Neural cell (in vitro differentiated cells): ENCODE measurements around the gene RTTN. TPM values are rescaled to one million over a fixed set of nuclear protein-coding genes. Genes with fewer than 3 reads are reported as not detected.

Experiments
- H2AFZ ChIP-seq: fragments of 200-600, 300-800 bp; sonication (generic), shearing (Covaris generic); 2 replicates; pipeline ENCODE4 v1.6.0; 2014; ENCODE audit warnings: low read depth, mild to moderate bottlenecking, antibody characterized with exemption, low read length, moderate library complexity
- H3F3A ChIP-seq: fragments of 200-600 bp; shearing (Covaris generic); 2 replicates; pipeline ENCODE4 v1.6.1; 2016; ENCODE audit warnings: mild to moderate bottlenecking, moderate library complexity, mixed read lengths, antibody characterized with exemption, low read length; ENCODE audit not compliant: insufficient read depth, poor library complexity, severe bottlenecking
- H3K27ac ChIP-seq: fragments of 200-600, 300-800 bp; sonication (generic), shearing (Covaris generic); 2 replicates; pipeline ENCODE4 v1.5.1; 2014; ENCODE audit warnings: mild to moderate bottlenecking, low read length, moderate library complexity
- H3K27me3 ChIP-seq: fragments of 300-800, 200-600 bp; sonication (generic), shearing (Covaris generic); 2 replicates; pipeline ENCODE4 v1.6.0; 2014; ENCODE audit warnings: mild to moderate bottlenecking, low read depth, low read length, moderate library complexity; ENCODE audit not compliant: insufficient read depth
- H3K36me3 ChIP-seq: fragments of 300-800, 200-600 bp; sonication (generic), shearing (Covaris generic); 2 replicates; pipeline ENCODE4 v1.5.1; 2014; ENCODE audit warnings: mild to moderate bottlenecking, antibody characterized with exemption, low read length, moderate library complexity; ENCODE audit not compliant: insufficient read depth
- H3K4me2 ChIP-seq: fragments of 300-800, 200-600 bp; sonication (generic), shearing (Covaris generic); 2 replicates; pipeline ENCODE4 v1.6.0; 2014; ENCODE audit warnings: mild to moderate bottlenecking, low read length
- H3K4me3 ChIP-seq: fragments of 300-800, 200-600 bp; sonication (generic), shearing (Covaris generic); 2 replicates; pipeline ENCODE4 v1.5.1; 2014; ENCODE audit warnings: mild to moderate bottlenecking, low read length, moderate library complexity
- H3K79me2 ChIP-seq: fragments of 200-600 bp; shearing (Covaris generic); replicated peaks from 2 replicates; pipeline ENCODE4 v1.6.0; 2014; ENCODE audit warnings: mild to moderate bottlenecking, low read length, moderate library complexity; ENCODE audit not compliant: insufficient read depth
- H3K9ac ChIP-seq: fragments of 300-800, 200-600 bp; sonication (generic), shearing (Covaris generic); 2 replicates; pipeline ENCODE4 v1.6.1; 2016; ENCODE audit warnings: mild to moderate bottlenecking, low read length, mixed read lengths
- H3K9me2 ChIP-seq: fragments of 200-600 bp; shearing (Covaris generic); 2 replicates; pipeline ENCODE4 v1.6.1; 2016; ENCODE audit warnings: mild to moderate bottlenecking, low read length, mixed read lengths; ENCODE audit not compliant: insufficient read depth
- H3K9me3 ChIP-seq: fragments of 200-600, 300-800 bp; sonication (generic), shearing (Covaris generic); 2 replicates; pipeline ENCODE4 v1.6.1; 2016; ENCODE audit warnings: mild to moderate bottlenecking, mixed run types, low read length, moderate library complexity, mixed read lengths
- H4K20me1 ChIP-seq: fragments of 200-600 bp; shearing (Covaris generic); 2 replicates; pipeline ENCODE4 v1.6.1; 2016; ENCODE audit warnings: mild to moderate bottlenecking, mixed run types; ENCODE audit not compliant: insufficient read depth
- CTCF ChIP-seq: fragments of 450-650 bp; IDR thresholded peaks from 2 replicates; pipeline ENCODE4 v1.5.1; 2014; ENCODE audit warnings: antibody characterized with exemption, mild to moderate bottlenecking, moderate library complexity; ENCODE audit not compliant: poor library complexity, severe bottlenecking
- EP300 ChIP-seq: fragments of 450-650 bp; conservative IDR thresholded peaks from 2 replicates; pipeline ENCODE4 v1.6.1; 2014; ENCODE audit warnings: antibody characterized with exemption, mild to moderate bottlenecking, moderate library complexity; ENCODE audit not compliant: poor library complexity, severe bottlenecking
- EZH2 ChIP-seq: fragments of 200-600, 300-800 bp; shearing (Covaris generic), sonication (generic); IDR thresholded peaks from 2 replicates; pipeline ENCODE4 v1.6.1; 2014; ENCODE audit warnings: antibody characterized with exemption, low read length, borderline replicate concordance, mild to moderate bottlenecking; ENCODE audit not compliant: insufficient read depth, poor library complexity, severe bottlenecking
- MXI1 ChIP-seq: fragments of 450-650 bp; conservative IDR thresholded peaks from 2 replicates; pipeline ENCODE4 v1.6.1; 2014; ENCODE audit warnings: antibody characterized with exemption, mild to moderate bottlenecking; ENCODE audit not compliant: poor library complexity, severe bottlenecking
- POLR2AphosphoS5 ChIP-seq: IDR thresholded peaks from 2 replicates; pipeline ENCODE4 v1.6.1; 2012
- RAD21 ChIP-seq: fragments of 450-650 bp; conservative IDR thresholded peaks from 2 replicates; pipeline ENCODE4 v1.6.1; 2014; ENCODE audit warnings: antibody characterized with exemption, mild to moderate bottlenecking, moderate library complexity
- REST ChIP-seq: IDR thresholded peaks from 2 replicates; pipeline ENCODE4 v1.6.1; 2012; ENCODE audit warnings: borderline replicate concordance
- SMC3 ChIP-seq: fragments of 450-650 bp; conservative IDR thresholded peaks from 2 replicates; pipeline ENCODE4 v1.6.1; 2014; ENCODE audit warnings: antibody characterized with exemption, mild to moderate bottlenecking, moderate library complexity; ENCODE audit not compliant: poor library complexity
- TAF1 ChIP-seq: IDR thresholded peaks from 2 replicates; pipeline ENCODE4 v1.6.1; 2012; ENCODE audit warnings: low read depth
- polyA plus RNA-seq: library from polyadenylated mRNA; depleted of rRNA; stranded (reverse); fragments of >200 nt; gene quantifications from 2 replicates; pipeline ENCODE4 v1.2.3, GENCODE V29; 2014

RTTN gene
- polyA plus RNA-seq, 1 donor from 2014 or later, result 24.2 TPM

- TF ChIP-seq EZH2, result no peak
- TF ChIP-seq RAD21, result no peak
- peak; percentile 18 for TF ChIP-seq EP300
- H3K36me3 ChIP-seq, result no peaks in the 10 kb centered on the region
Measured at GRCh38 chr18:70149616-70150301, 55.7 kb downstream of the RTTN start.

DNA sequence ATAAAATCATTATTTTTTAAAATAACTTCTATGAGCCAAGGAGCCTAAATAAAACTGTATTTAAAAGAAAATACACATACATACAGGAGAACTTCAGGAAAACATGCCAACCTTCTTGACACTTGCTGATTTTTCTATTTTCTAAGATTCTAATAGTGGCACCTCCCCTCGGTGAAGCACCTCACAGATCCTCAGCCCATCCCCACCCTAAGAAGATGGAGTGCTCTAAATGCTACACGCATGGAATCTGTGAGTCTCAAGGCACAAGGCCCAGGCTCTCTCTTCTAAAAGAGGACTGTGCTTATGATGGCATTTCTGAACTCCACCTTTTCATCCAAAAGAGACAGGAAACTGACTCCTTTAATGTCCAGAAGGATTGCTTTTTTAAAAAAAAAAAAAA is 56.3 kb downstream of the RTTN start:
- Histone ChIP-seq H3K9me3 (no peaks in the 10 kb centered on the region), H3K27me3 (no peaks in the 10 kb centered on the region), H3K9ac (no peak overlapping the region), H2AFZ (no peak overlapping the region), H3K4me2 (no peak overlapping the region), H3K27ac (no peak overlapping the region), H3K79me2 (no peaks in the 10 kb centered on the region), H4K20me1 (no peaks in the 10 kb centered on the region), H3F3A (no peaks in the 10 kb centered on the region), H3K4me3 (no peak overlapping the region), H3K9me2 (no peaks in the 10 kb centered on the region), H3K36me3 (no peaks in the 10 kb centered on the region)
- TF ChIP-seq CTCF, result no peak

More at GRCh38 chr18:70149616-70150301, 55.7 kb downstream of the RTTN start:
- H3K4me3 ChIP-seq, result no peak overlapping the region
- no peaks in the 10 kb centered on the region for H3K9me2 ChIP-seq
- no peaks in the 10 kb centered on the region for H3K79me2 ChIP-seq
- H3K27ac ChIP-seq, result no peak overlapping the region
- no peaks in the 10 kb centered on the region for H4K20me1 ChIP-seq
- no peaks in the 10 kb centered on the region for H3K9me3 ChIP-seq
- no peaks in the 10 kb centered on the region for H3K27me3 ChIP-seq
- no peaks in the 10 kb centered on the region for H3F3A ChIP-seq
- H2AFZ ChIP-seq, result no peak overlapping the region
- no peak overlapping the region for H3K4me2 ChIP-seq
- H3K9ac ChIP-seq, result no peak overlapping the region

DNA sequence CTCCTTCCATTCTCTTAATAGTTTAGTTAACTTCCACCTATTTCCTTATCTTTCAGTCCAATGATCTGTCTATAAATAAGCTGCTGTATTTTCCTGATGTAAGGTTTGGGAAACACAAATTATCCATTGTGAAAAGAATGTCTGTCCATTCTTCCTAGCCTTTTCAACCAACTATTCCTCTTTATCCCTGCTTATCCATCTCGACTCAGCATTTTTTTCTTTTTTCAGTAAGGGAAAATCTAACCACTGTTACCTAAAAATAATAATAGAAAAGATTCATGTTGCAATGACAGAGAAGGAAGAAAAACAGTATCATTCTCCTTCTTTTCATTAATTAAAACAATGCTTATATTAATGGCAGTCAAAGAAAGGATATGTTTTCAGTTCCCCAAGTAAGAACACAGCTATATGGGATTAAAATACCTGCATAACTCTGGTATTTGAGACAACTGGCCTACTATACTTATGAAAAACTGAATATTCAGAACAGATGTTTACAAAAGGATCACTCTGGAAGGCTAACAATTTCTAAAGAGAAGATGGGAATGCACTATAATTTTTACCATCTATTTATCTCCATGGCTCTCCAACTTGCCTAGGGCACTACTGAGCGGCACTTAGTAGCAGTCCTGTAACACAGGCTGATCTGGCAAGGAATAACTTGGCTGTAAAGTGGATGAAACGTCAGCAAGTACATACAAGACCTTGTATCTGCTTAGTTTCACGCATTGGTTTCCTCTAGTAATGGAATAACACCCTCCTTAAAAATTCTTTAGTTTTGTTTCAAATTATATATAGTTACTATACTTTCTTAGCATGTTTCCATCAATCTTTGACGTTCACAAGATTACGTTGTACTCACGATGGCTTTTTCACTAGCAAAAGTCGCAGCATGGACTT is 57.2 kb downstream of the RTTN start:
- Histone ChIP-seq H3K36me3 (no peaks in the 10 kb centered on the region), H3K27ac (no peak overlapping the region), H3F3A (no peaks in the 10 kb centered on the region), H3K79me2 (no peaks in the 10 kb centered on the region), H3K9ac (no peak overlapping the region), H3K4me2 (no peak overlapping the region), H3K9me2 (no peaks in the 10 kb centered on the region), H4K20me1 (no peaks in the 10 kb centered on the region), H3K9me3 (no peaks in the 10 kb centered on the region), H3K27me3 (no peaks in the 10 kb centered on the region), H3K4me3 (no peak overlapping the region), H2AFZ (no peak overlapping the region)
- TF ChIP-seq SMC3, result no peak
- no peak for TF ChIP-seq CTCF
- TF ChIP-seq EP300, result no peak
- no peak for TF ChIP-seq EZH2
- TF ChIP-seq RAD21, result no peak
- no peak for TF ChIP-seq TAF1
- no peak for TF ChIP-seq REST
- TF ChIP-seq POLR2AphosphoS5, result no peak
- no peak for TF ChIP-seq MXI1
